Neuron (in vitro differentiated cells): ENCODE measurements around the gene PSMD6.

Source experiments
- H2AFZ ChIP-seq: one replicate; pipeline ENCODE4 v1.6.1; 2013; ENCODE audit warnings: low read depth, mild to moderate bottlenecking, inconsistent platforms, low read length, moderate library complexity
- H3K27me3 ChIP-seq: one replicate; pipeline ENCODE4 v1.6.1; 2013; ENCODE audit warnings: low read length; ENCODE audit not compliant: insufficient read depth
- H3K36me3 ChIP-seq: one replicate; pipeline ENCODE4 v1.6.1; 2013; ENCODE audit warnings: low read length; ENCODE audit not compliant: insufficient read depth
- H3K4me1 ChIP-seq: one replicate; pipeline ENCODE4 v1.6.1; 2013; ENCODE audit warnings: low read length; ENCODE audit not compliant: insufficient read depth
- H3K4me3 ChIP-seq: 2 replicates; pipeline ENCODE4 v1.5.1; 2013; ENCODE audit warnings: mild to moderate bottlenecking, low read length, moderate library complexity
- H3K9me3 ChIP-seq: one replicate; pipeline ENCODE4 v1.6.1; 2013; ENCODE audit warnings: low read length

Gene PSMD6

DNA sequence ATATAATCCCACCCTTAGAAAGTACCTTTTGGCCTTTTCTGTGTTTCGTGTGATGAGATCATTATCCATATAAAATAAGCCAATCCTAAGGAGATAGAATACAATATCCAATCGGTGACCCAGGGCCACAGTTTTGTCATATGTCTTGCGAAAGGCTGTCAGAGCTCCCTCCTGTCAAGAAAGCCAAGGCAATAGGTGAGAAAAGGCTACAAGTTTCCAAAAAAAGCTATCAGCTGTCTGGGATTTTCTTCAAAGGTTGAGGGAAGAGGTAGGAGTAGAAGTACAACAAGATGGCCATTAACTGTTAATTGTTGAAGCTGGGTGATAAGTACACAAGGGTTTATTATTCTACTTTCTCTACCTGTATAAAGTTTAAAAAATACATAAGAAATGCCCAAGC lies 4.0 kb downstream of the PSMD6 start:
- Histone ChIP-seq H2AFZ (no peak overlapping the region), H3K36me3 (peaks cover 64% of the 10 kb centered on the region), H3K4me3 (no peak overlapping the region), H3K4me1 (peaks cover 10% of the 10 kb centered on the region), H3K27me3 (no peaks in the 10 kb centered on the region), H3K9me3 (no peaks in the 10 kb centered on the region)

DNA sequence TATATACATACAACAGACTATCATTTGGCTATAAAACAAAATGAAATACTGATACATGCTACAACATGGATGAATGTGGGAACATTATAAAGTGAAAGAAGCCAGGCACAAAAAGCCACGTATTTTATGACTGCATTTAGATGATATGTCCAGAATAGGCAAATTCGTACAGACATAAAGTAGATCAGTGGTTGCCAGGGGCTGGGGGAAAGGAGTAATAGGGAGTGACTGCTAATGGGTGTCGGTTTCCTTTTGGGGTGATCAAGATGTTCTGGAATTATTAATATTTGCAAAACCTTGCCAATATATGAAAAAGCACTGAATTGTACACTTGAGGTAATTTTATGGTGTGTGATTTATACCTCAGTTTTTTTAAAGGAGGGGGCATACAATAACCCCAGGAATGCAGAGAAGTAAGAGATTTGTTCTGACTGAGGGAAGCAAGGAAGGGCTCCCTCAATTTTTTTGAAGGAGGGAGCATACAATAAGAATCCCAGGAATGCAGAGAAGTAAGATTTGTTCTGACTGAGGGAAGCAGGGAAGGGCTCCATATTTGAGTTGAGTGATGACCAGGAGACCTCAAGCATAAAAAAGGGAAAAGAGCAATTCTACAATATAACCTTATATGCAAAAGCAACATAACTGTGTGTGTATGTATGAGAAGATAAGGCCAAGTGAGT lies 6.2 kb downstream of the PSMD6 start:
- H3K4me3 ChIP-seq, result no peak overlapping the region
- peaks cover 5% of the 10 kb centered on the region for H3K4me1 ChIP-seq
- no peaks in the 10 kb centered on the region for H3K27me3 ChIP-seq
- H3K9me3 ChIP-seq, result no peaks in the 10 kb centered on the region
- H3K36me3 ChIP-seq, result peaks cover 84% of the 10 kb centered on the region
- H2AFZ ChIP-seq, result no peak overlapping the region

DNA sequence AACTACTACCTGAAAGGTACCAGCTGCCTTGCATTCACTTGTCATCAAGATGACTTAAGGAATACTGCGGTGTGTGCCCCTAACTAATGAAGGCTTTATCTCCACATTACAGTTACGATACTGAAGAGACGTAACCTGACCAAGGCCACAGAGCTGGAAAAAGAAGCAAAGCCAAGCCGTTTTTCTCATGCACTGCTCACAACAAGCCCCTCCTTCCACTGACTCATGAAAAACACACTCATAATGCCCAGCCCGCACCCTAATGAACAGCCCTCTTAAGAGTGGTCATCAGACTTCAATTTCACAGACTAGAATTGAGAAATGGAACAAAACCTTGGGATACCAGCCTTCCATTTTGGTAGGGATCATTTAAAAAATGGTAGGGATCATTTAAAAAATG lies 11.6 kb downstream of the PSMD6 start:
- no peak overlapping the region for H3K4me3 ChIP-seq
- H3K27me3 ChIP-seq, result no peaks in the 10 kb centered on the region
- no peaks in the 10 kb centered on the region for H3K9me3 ChIP-seq
- H3K4me1 ChIP-seq, result no peaks in the 10 kb centered on the region
- peaks cover 92% of the 10 kb centered on the region for H3K36me3 ChIP-seq
- no peak overlapping the region for H2AFZ ChIP-seq

DNA sequence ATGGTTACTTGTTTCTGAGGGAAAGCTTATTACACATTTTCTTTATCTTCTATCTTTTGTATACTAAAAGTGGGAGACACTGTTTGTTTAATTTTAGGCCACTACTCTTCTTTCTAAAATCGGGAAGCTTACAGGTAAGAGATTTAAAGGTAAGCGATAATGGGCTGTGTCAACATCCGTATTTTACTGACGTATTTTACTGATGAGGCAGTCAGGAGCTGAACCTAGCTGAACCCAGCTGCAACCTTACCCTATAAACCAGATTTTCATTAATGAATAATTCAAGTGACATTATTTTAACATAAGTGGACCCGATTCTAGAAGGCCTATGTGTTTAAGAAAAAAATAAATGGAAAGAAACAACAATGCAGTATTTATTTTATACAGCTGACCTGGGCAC lies 13.1 kb downstream of the PSMD6 start:
- H3K4me1 ChIP-seq, result no peaks in the 10 kb centered on the region
- no peaks in the 10 kb centered on the region for H3K9me3 ChIP-seq
- H3K4me3 ChIP-seq, result no peak overlapping the region
- no peak overlapping the region for H2AFZ ChIP-seq
- peaks cover 93% of the 10 kb centered on the region for H3K36me3 ChIP-seq
- no peaks in the 10 kb centered on the region for H3K27me3 ChIP-seq

DNA sequence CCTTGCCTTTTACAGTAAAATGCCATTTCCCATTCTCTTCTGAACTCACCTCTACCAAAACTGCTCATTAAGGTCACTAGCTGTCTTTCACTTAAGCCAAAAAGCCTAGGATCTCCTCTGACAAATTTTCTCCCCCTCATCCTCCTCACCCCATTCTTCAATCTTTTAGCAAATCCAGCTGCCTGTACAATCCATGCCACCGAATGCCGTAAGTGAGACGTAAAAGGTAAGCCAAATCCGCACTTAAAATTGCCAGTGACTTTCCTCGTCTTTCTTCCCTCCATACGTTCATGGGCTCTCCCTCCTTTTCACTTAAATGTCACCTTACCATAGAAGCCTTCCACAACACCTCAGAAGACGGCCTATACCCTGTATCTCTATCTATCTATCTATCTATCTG lies 13.8 kb downstream of the PSMD6 start:
- Histone ChIP-seq H3K27me3 (no peaks in the 10 kb centered on the region), H3K4me1 (no peaks in the 10 kb centered on the region), H3K9me3 (no peaks in the 10 kb centered on the region), H2AFZ (no peak overlapping the region), H3K36me3 (peaks cover 93% of the 10 kb centered on the region), H3K4me3 (no peak overlapping the region)

DNA sequence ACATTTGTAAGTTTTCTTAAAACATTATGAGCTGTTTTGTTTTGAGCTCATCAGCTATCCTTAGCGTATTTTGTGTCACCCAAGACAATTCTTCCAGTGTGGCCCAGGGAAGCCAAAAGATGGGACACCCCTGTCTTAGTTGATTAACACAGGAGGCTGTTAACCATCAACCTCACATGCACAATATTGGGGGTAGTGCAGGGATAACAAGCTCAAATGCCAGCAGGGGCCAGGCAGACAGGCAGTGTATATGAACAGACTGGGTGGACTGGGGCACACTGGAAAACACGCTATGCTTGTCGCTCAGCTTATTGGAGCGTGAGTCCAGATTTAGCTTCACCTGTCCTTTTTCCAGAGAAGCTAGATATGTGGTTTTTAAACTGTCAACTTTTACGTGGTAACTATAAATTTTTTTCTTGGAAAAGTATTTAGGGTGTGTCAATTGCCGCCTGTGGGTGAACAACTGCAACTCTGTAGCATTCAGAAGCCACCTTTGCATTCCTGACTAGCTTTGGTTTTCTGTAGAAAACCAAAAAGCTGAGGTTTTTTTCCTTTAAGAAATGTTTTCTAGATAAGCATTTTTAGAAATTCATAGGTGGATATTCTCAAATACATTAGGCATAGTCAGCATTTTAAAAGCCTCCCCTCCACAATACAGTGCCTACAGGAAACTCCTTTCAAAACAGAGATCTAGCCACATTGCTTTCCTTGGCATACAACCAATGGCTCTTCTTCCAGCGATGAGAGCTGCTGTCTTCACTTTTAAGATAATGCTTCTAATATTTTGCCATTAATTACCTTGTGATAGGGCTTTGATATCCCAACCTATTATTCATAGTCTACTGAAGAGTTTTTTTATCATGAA lies 14.6 kb downstream of the PSMD6 start:
- Histone ChIP-seq H2AFZ (no peak overlapping the region), H3K4me3 (no peak overlapping the region), H3K36me3 (peaks cover 91% of the 10 kb centered on the region), H3K9me3 (no peaks in the 10 kb centered on the region), H3K4me1 (no peaks in the 10 kb centered on the region), H3K27me3 (no peaks in the 10 kb centered on the region)

DNA sequence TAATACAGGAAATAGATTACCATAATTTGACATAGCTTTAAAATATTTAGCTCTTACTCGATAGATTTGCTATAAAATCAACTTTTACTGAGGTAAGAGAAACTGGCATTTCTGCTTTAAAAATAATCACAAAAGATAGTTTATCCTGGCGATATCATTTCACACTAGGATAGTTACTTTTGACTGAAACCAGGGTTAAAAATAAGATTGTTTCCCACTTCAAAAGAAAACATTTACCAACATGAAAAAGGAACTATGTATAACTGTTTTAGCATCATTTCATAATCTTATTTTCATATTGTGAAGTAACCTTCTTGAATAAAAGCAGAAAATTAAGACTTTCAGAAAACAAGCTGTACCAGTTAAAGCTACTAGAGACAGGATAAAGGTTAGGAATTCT lies 15.3 kb downstream of the PSMD6 start:
- Histone ChIP-seq H3K36me3 (peaks cover 86% of the 10 kb centered on the region), H3K4me1 (no peaks in the 10 kb centered on the region), H3K4me3 (no peak overlapping the region), H2AFZ (no peak overlapping the region), H3K9me3 (no peaks in the 10 kb centered on the region), H3K27me3 (no peaks in the 10 kb centered on the region)

DNA sequence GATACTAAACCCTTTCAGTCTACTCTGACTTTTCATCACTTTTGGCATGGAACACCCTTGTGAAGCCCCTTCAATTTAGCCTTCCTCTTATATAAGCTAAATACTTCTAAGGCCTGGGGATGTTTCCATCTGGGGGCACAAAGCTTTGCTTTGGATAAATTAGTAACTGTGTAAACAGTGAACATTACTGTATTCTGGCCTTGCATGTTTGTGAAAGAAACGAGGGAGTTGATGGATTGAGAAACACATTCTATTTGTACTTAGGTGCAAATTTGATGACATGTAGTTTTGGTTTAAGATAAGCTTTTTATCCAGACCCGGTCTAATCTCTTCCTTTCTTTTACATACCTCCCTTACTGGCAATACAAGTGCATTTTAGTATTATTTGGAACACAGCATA lies 19.7 kb downstream of the PSMD6 start:
- no peaks in the 10 kb centered on the region for H3K27me3 ChIP-seq

DNA sequence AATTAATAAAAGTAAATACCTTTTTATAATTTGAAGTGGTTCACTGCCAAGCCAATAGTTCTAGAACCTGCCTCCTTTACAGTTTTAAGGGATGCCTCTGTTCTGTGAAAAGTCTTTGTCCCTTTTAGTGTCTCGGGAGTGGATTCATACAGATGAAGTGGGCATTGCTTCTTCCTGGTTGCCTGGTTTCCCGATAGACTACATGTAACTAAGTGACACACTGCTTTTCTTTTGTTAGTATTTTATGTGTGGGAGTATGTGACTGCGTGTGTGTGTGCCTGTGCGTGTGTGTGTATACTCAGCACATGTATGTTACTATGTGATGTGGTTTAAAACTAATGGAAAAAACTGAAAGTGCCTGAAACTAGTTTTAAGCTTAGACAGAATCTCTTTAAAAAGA lies 21.1 kb downstream of the PSMD6 start:
- Histone ChIP-seq H3K9me3 (no peaks in the 10 kb centered on the region), H3K36me3 (peaks cover 71% of the 10 kb centered on the region), H3K4me3 (no peak overlapping the region), H2AFZ (no peak overlapping the region), H3K27me3 (no peaks in the 10 kb centered on the region), H3K4me1 (no peaks in the 10 kb centered on the region)

More for the DNA sequence above, 19.7 kb downstream of the PSMD6 start:
- no peaks in the 10 kb centered on the region for H3K4me1 ChIP-seq
- H3K4me3 ChIP-seq, result no peak overlapping the region
- H3K9me3 ChIP-seq, result no peaks in the 10 kb centered on the region
- peaks cover 76% of the 10 kb centered on the region for H3K36me3 ChIP-seq
- H2AFZ ChIP-seq, result no peak overlapping the region

DNA sequence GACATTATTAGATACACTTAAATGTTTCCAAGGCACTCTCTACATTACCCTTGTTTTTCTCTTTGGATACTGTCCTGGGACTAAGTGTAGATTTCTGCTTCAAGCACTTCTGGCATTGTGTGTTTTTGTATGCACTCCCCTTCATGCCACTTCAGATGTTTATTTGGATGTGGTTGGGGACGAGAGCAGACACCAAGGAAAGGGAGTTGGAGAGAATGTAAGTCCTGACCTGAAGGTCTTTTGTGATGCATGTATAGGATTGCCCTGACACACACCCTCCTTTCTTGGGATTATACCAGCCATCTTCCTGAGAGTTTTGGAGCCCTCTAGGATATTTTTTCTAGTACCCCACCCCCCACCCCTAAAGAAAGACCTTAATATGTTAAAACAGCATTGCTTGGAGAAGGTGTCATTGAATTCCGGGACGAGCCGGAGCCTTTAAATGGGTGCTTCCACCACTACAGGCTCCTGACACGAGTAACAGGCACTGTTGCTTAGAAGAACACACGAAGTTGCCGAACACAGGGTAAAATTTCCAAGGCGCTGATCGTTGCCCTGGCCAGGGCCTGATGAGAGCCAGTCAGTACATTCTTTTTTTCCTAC lies 22.7 kb downstream of the PSMD6 start:
- Histone ChIP-seq H3K4me3 (no peak overlapping the region), H2AFZ (no peak overlapping the region), H3K4me1 (no peaks in the 10 kb centered on the region), H3K36me3 (peaks cover 69% of the 10 kb centered on the region), H3K27me3 (no peaks in the 10 kb centered on the region), H3K9me3 (no peaks in the 10 kb centered on the region)

DNA sequence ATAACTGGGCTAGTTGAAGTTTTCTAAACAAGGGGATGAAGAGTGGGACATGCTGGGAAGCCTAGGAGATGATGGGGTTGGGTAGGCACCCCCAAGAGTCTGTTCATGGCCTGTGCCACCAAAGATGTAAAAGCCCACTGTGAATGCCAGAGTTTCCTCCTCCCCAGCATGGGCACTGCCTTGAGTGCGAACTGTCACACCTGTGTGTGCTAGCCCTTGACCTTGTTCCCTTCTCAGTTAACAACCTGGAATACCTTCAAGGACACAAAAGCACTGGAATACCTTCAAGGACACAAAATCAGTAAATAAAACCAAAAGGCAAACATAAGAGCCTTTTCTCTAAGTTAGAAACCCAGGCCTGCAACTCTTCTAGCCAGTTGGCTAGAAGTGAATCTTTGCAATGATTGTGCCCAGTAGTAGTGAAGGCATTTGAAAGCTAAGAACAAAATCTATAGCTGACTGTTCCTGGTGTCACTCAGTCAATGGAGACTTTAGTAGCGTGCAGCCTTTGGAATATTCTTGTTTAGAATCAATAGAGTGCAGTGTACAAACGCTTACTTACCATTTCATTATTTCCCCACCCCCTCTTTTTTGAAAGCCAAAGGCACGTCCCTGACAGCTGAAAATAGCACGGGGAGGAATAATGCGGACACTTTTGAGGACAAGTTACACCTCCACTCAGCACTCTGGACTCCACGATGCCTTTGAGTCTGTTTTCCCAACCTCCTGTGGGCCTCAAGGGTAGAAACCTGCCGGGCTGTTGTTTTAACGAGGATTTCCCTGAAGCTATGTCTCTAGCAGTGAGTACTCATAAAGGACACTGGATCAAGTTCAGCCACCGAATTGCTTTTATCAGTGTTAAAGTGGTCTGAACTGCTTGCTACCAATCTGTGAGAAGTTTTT lies 24.2 kb downstream of the PSMD6 start:
- Histone ChIP-seq H3K27me3 (no peaks in the 10 kb centered on the region), H3K4me3 (no peak overlapping the region), H3K9me3 (no peaks in the 10 kb centered on the region), H3K36me3 (peaks cover 68% of the 10 kb centered on the region), H2AFZ (no peak overlapping the region), H3K4me1 (no peaks in the 10 kb centered on the region)

DNA sequence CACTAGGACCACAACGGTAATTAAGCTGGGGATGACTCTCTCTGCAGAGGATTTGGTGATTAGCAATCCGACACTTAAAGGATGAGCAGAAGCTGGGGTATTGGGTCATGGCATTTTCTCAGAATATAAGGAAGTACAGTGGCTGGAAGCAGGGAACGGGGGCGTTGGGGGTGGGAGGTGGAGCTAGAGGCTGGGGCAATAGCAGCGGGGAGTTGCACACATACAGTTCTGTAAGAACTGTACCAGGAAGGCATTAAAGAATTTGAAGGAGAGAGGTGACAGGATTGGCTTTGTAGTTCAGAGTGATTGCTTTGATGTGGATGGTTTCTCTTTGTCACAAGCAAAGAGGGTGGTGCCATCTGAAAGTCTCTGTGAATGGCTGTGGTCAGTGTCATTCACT lies 28.2 kb downstream of the PSMD6 start:
- Histone ChIP-seq H3K4me3 (no peak overlapping the region), H3K9me3 (no peaks in the 10 kb centered on the region), H3K4me1 (no peaks in the 10 kb centered on the region), H3K36me3 (peaks cover 72% of the 10 kb centered on the region), H3K27me3 (no peaks in the 10 kb centered on the region), H2AFZ (no peak overlapping the region)
